PC-3 (cell line): ENCODE results near the gene SMAP1. TPM values are rescaled to one million over a fixed set of nuclear protein-coding genes. Genes with fewer than 3 reads are reported as not detected.

Experiments used
- ATAC-seq: fragments of 200-7000 bp; cut with Tn5 transposase; 2 replicates; pipeline ENCODE4 v1.9.1; 2020; ENCODE audit warnings: mild to moderate bottlenecking, moderate library complexity
- BruUV-seq: library from RNA; stranded (reverse); fragments of 400-500 nt; replicated peaks from 2 replicates; lab custom pipeline; 2021; lab: Mats Ljungman, UMichigan
- CTCF ChIA-PET: fragments of 300-600 bp; sonication (Branson Sonifier 250); formaldehyde crosslinking; loops from one replicate; lab custom pipeline; 2022; ENCODE audit warnings: antibody characterized with exemption; lab: Charles Lee
- POLR2A ChIA-PET: fragments of 300-600 bp; sonication (Branson Sonifier 250); formaldehyde crosslinking; loops from one replicate; lab custom pipeline; 2022; ENCODE audit warnings: antibody characterized with exemption; ENCODE audit not compliant: unreplicated experiment; lab: Charles Lee
- DNase-seq: peaks from one replicate; pipeline ENCODE4 v3.0.0-alpha.2; 2015
- H2AFZ ChIP-seq: fragments of 300-600 bp; sonication (generic); 2 replicates; pipeline ENCODE4 v1.6.0; 2016; ENCODE audit warnings: antibody characterized with exemption, low read length
- H3F3A ChIP-seq: fragments of 300-600 bp; sonication (generic); one replicate; pipeline ENCODE4 v1.6.0; 2017; ENCODE audit warnings: antibody characterized with exemption, low read length, control low read depth, mild to moderate bottlenecking; ENCODE audit not compliant: unreplicated experiment
- H3K27ac ChIP-seq: fragments of 300-600 bp; sonication (generic); 2 replicates; pipeline ENCODE4 v1.5.1; 2016; ENCODE audit warnings: mild to moderate bottlenecking, low read length
- H3K27me3 ChIP-seq: fragments of 300-600 bp; sonication (generic); 2 replicates; pipeline ENCODE4 v1.6.1; 2016; ENCODE audit warnings: low read length, mixed read lengths
- H3K36me3 ChIP-seq: fragments of 300-600 bp; sonication (generic); 2 replicates; pipeline ENCODE4 v1.6.1; 2016; ENCODE audit warnings: low read depth, mixed run types, low read length, mixed read lengths
- H3K4me1 ChIP-seq: fragments of 300-600 bp; sonication (generic); 2 replicates; pipeline ENCODE4 v1.5.1; 2016; ENCODE audit warnings: low read length; ENCODE audit not compliant: insufficient read depth
- H3K4me2 ChIP-seq: fragments of 300-600 bp; sonication (generic); 2 replicates; pipeline ENCODE4 v1.6.0; 2016; ENCODE audit warnings: low read length
- H3K4me3 ChIP-seq: fragments of 300-600 bp; sonication (generic); 2 replicates; pipeline ENCODE4 v1.5.1; 2016; ENCODE audit warnings: mild to moderate bottlenecking, low read length, mixed read lengths
- H3K79me2 ChIP-seq: fragments of 300-600 bp; sonication (generic); 2 replicates; pipeline ENCODE4 v1.6.1; 2017; ENCODE audit warnings: low read length, mixed read lengths
- H3K9ac ChIP-seq: fragments of 300-600 bp; sonication (generic); 2 replicates; pipeline ENCODE4 v1.6.0; 2016; ENCODE audit warnings: mild to moderate bottlenecking, low read length
- H3K9me2 ChIP-seq: fragments of 300-600 bp; sonication (generic); replicated peaks from 2 replicates; pipeline ENCODE4 v1.6.1; 2016; ENCODE audit warnings: mixed run types, low read length, mixed read lengths
- H3K9me3 ChIP-seq: fragments of 300-600 bp; sonication (generic); 2 replicates; pipeline ENCODE4 v1.6.1; 2016; ENCODE audit warnings: low read length, mixed read lengths
- H4K20me1 ChIP-seq: fragments of 300-600 bp; sonication (generic); 2 replicates; pipeline ENCODE4 v1.6.1; 2016; ENCODE audit warnings: low read length, mixed read lengths
- CTCF ChIP-seq: fragments of 300-600 bp; sonication (generic); conservative IDR thresholded peaks from 2 replicates; pipeline ENCODE4 v1.5.1; 2017; ENCODE audit warnings: antibody characterized with exemption, low read depth, mild to moderate bottlenecking, low read length
- EZH2 ChIP-seq: fragments of 300-600 bp; sonication (generic); IDR thresholded peaks from one replicate; pipeline ENCODE4 v1.6.1; 2017; ENCODE audit warnings: antibody characterized with exemption, mild to moderate bottlenecking, low read length; ENCODE audit not compliant: unreplicated experiment
- EZH2phosphoT487 ChIP-seq: fragments of 300-600 bp; sonication (generic); IDR thresholded peaks from 2 replicates; pipeline ENCODE4 v1.6.1; 2018; ENCODE audit warnings: mild to moderate bottlenecking, antibody characterized with exemption, low read length, borderline replicate concordance
- intact Hi-C: fragments of 100-400 bp; cut with micrococcal nuclease; formaldehyde crosslinking; loops from 2 replicates; pipeline ENCODE4 v1.9.0; 2023
- total RNA-seq: library from RNA; depleted of rRNA; stranded (reverse); fragments of >200 nt; gene quantifications from 2 replicates; pipeline ENCODE4 v1.2.3, GENCODE V29; 2014

Gene SMAP1
- total RNA-seq, 1 experiment from 2014 or later, result 15.7 TPM

- H3K4me2 ChIP-seq, result no peak overlapping the region
- no peak for TF ChIP-seq EZH2phosphoT487
- no peak for TF ChIP-seq EZH2
- no peak for TF ChIP-seq CTCF
- ChIA-PET POLR2A (no interaction called here), CTCF (no interaction called here)
- intact Hi-C loops, result no loop called here
- no peaks in the 10 kb centered on the region for H3K4me1 ChIP-seq
- no TSS peak for BruUV-seq
- peaks cover 3% of the 10 kb centered on the region; the same call in 1 of the 2 replicates for H3K36me3 ChIP-seq
- H4K20me1 ChIP-seq, result no peaks in the 10 kb centered on the region
- H3K27me3 ChIP-seq, result no peaks in the 10 kb centered on the region
- H3F3A ChIP-seq, result no peaks in the 10 kb centered on the region
- DNase-seq (no peak), ATAC-seq (no peak)
- H3K9me3 ChIP-seq, result no peaks in the 10 kb centered on the region
- H3K27ac ChIP-seq, result no peak overlapping the region
- H3K4me3 ChIP-seq, result no peak overlapping the region
- H3K79me2 ChIP-seq, result no peaks in the 10 kb centered on the region
- no peak overlapping the region for H3K9ac ChIP-seq
- no peak overlapping the region for H2AFZ ChIP-seq
- no peaks in the 10 kb centered on the region for H3K9me2 ChIP-seq
These were observed 152.0 kb downstream of the SMAP1 start for GRCh38 chr6:70819646-70820045.

- no TSS peak for BruUV-seq
- Histone ChIP-seq H3K9ac (no peak overlapping the region), H3K4me2 (no peak overlapping the region), H3K9me2 (no peaks in the 10 kb centered on the region), H3K4me3 (no peak overlapping the region), H2AFZ (no peak overlapping the region), H3K4me1 (no peaks in the 10 kb centered on the region), H3F3A (no peaks in the 10 kb centered on the region), H3K9me3 (no peaks in the 10 kb centered on the region), H3K27ac (no peak overlapping the region), H3K36me3 (peaks cover 3% of the 10 kb centered on the region; the same call in 1 of the 2 replicates), H3K27me3 (no peaks in the 10 kb centered on the region), H4K20me1 (no peaks in the 10 kb centered on the region), H3K79me2 (no peaks in the 10 kb centered on the region)
- ChIA-PET POLR2A (no interaction called here), CTCF (no interaction called here)
- ATAC-seq (no peak), DNase-seq (no peak)
- no peak for TF ChIP-seq CTCF
- no peak for TF ChIP-seq EZH2
- TF ChIP-seq EZH2phosphoT487, result no peak
- intact Hi-C loops, result no loop called here
These were observed 153.1 kb downstream of the SMAP1 start for GRCh38 chr6:70820778-70821177.

- BruUV-seq, result no TSS peak
- no peak for ATAC-seq
These were observed 154.1 kb downstream of the SMAP1 start for GRCh38 chr6:70821751-70822150.

More at GRCh38 chr6:70821751-70822150, 154.1 kb downstream of the SMAP1 start:
- H3K4me2 ChIP-seq, result no peak overlapping the region
- ChIA-PET CTCF (no interaction called here), POLR2A (no interaction called here)
- H4K20me1 ChIP-seq, result no peaks in the 10 kb centered on the region
- no peaks in the 10 kb centered on the region for H3K27me3 ChIP-seq
- H3K4me1 ChIP-seq, result no peaks in the 10 kb centered on the region
- H3K27ac ChIP-seq, result no peak overlapping the region
- intact Hi-C loops, result no loop called here
- H3K79me2 ChIP-seq, result no peaks in the 10 kb centered on the region
- DNase-seq, result no peak
- no peak overlapping the region for H2AFZ ChIP-seq
- TF ChIP-seq EZH2 (no peak), CTCF (no peak), EZH2phosphoT487 (no peak)
- no peaks in the 10 kb centered on the region for H3F3A ChIP-seq
- no peak overlapping the region for H3K9ac ChIP-seq
- peaks cover 3% of the 10 kb centered on the region; the same call in 1 of the 2 replicates for H3K36me3 ChIP-seq
- no peak overlapping the region for H3K4me3 ChIP-seq
- H3K9me2 ChIP-seq, result no peaks in the 10 kb centered on the region
- no peaks in the 10 kb centered on the region for H3K9me3 ChIP-seq
